ENCODE measurements around the gene SIRT1. TPM values are rescaled to one million over a fixed set of nuclear protein-coding genes. Genes with fewer than 3 reads are reported as not detected.

SIRT1 gene
- total and polyA plus RNA-seq, 2 donors (not counting 3 experiments of a cell fraction or from before 2014, with no cell fraction given) = 3.7 to 14.8 TPM

DNA sequence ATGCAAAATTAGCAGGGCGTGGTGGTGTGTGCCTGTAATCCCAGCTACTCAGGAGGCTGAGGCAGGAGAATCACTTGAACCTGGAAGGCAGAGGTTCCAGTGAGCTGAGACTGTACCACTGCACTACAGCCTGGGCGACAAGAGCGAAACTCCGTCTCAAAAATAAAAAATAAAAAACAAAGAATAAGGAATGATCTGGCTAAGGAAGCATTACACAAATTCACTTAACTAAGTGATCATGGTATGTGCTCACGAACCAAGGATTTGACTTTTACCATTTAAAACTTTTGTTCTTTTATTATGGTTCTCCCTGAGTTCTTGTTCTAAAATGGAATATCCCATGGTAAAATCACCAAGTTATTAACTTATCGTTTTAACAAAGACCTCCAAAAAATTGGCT lies 71.2 kb downstream of the SIRT1 start:
- intact Hi-C loops (cut with micrococcal nuclease) (no loop called here), dilution Hi-C loops (cut with MboI; ENCODE audit: extremely low pct_ligation_motif_present, low sequenced_read_pairs) (no loop called here)
- no peaks in the 10 kb centered on the region for H3K27me3 ChIP-seq (ENCODE audit: control insufficient read depth in 2 of 2, insufficient read depth in 2 of 2, low read length in 2 of 2)
- peaks cover 2 to 6% of the 10 kb centered on the region in 2 experiments for H3K36me3 ChIP-seq (ENCODE audit: control insufficient read depth in 2 of 2, extremely low read depth in 1 of 2, insufficient read depth in 2 of 2, low read length in 2 of 2)
- no peak overlapping the region for H3K27ac ChIP-seq (ENCODE audit: insufficient read depth, low read depth, low read length)
- H3K79me2 ChIP-seq (ENCODE audit: control insufficient read depth, insufficient read depth, low read length) = no peaks in the 10 kb centered on the region
- no TSS peak for BruUV-seq (replicated peaks)
- no peak overlapping the region for H3K9ac ChIP-seq (replicated peaks; ENCODE audit: extremely low read depth, insufficient read depth, low read length)
- ChIA-PET POLR2A (no interaction called here), CTCF (interaction anchor here (1.2 to 1.3 kb wide), 2 partner anchors 21 to 201 kb away, joined by 3 read pairs; no protein-coding TSS in a partner anchor)
- TF ChIP-seq, protein P1, sequence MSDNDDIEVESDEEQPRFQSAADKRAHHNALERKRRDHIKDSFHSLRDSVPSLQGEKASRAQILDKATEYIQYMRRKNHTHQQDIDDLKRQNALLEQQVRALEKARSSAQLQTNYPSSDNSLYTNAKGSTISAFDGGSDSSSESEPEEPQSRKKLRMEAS (IDR thresholded peaks at IDR 0.05; ENCODE audit: insufficient read depth, insufficient read length) = no peak
- TF ChIP-seq MYC (IDR thresholded peaks at IDR 0.05; ENCODE audit: low read depth, low read length) (no peak), FOS (IDR thresholded peaks at IDR 0.05; ENCODE audit: borderline replicate concordance, insufficient read depth, low read length) (no peak), JUN (IDR thresholded peaks at IDR 0.05; ENCODE audit: borderline replicate concordance, insufficient read depth, insufficient read length, low read depth) (no peak), POLR2AphosphoS5 (IDR thresholded peaks at IDR 0.05; ENCODE audit: insufficient read depth, low read depth, low read length) (no peak), GATA2 (IDR thresholded peaks at IDR 0.05; ENCODE audit: insufficient read depth, insufficient read length, low read depth, low read length) (no peak), POLR2A (IDR thresholded peaks at IDR 0.05; ENCODE audit: low read depth, low read length) (no peak), EZH2 (IDR thresholded peaks at IDR 0.05; ENCODE audit: borderline replicate concordance, low read depth, low read length, severe bottlenecking) (no peak), CTCF (IDR thresholded peaks at IDR 0.05; ENCODE audit: extremely low read depth in 1 of 2, insufficient read depth in 1 of 2, low read depth in 1 of 2, low read length in 2 of 2) (no peak)
- no peaks in the 10 kb centered on the region for H3K9me3 ChIP-seq (replicated peaks; ENCODE audit: control insufficient read depth, insufficient read depth, low read length)
- no peaks in the 10 kb centered on the region for H3K9me1 ChIP-seq (replicated peaks; ENCODE audit: control insufficient read depth, extremely low read depth, insufficient read depth, low read length)
- H3K4me3 ChIP-seq (replicated peaks in 1 of 3; ENCODE audit: insufficient read depth in 1 of 3, low read depth in 1 of 3, low read length in 3 of 3) = no peak overlapping the region
- no peak overlapping the region for H2AFZ ChIP-seq (ENCODE audit: low read depth, low read length)
- no peak for DNase-seq (ENCODE audit: low read depth, low spot score)
- no peaks in the 10 kb centered on the region for H4K20me1 ChIP-seq (replicated peaks; ENCODE audit: control insufficient read depth, extremely low read depth, insufficient read depth, low read length)
- no peak for FAIRE-seq
- no peaks in the 10 kb centered on the region for H3K4me1 ChIP-seq (ENCODE audit: control insufficient read depth, extremely low read depth, insufficient read depth, low read length)
- H3K4me2 ChIP-seq (ENCODE audit: insufficient read depth, low read length) = no peak overlapping the region

All from endothelial cell of umbilical vein (primary cell).